Activated CD8-positive, alpha-beta memory T cell treated with anti-CD3 and anti-CD28 coated beads, Interleukin-2, amount 50 U/mL, for 1 hour (primary cell): Measurements from ENCODE around the gene HOXA9.

Experiments
- DNase-seq: peaks from one replicate; pipeline ENCODE4 v3.0.0-alpha.2; 2020; ENCODE audit errors: extremely low read depth

HOXA9 gene

GRCh38 chr7:27176962-27177794, 11.8 kb upstream of the HOXA9 start:
- DNase-seq = no peak

DNA sequence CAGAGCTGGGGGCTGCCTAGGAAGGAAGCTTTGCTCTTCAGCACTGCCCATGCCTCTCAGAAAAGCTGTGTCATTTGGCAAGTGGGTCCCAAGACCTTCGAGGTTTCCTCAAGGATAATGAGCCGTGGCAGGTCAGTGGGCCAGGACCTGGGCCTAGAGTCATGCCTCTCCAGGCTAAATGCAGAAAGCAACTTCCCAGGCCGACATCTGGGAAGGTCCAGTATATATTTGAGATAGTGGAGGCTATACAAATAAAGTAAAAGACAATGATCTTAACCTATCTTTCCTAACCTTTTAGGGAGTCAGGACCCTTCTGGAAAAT, 11.1 kb upstream of the HOXA9 start:
- DNase-seq = no peak

- DNase-seq = no peak
Measured at GRCh38 chr7:27175626-27176523, 10.5 kb upstream of the HOXA9 start.

DNA sequence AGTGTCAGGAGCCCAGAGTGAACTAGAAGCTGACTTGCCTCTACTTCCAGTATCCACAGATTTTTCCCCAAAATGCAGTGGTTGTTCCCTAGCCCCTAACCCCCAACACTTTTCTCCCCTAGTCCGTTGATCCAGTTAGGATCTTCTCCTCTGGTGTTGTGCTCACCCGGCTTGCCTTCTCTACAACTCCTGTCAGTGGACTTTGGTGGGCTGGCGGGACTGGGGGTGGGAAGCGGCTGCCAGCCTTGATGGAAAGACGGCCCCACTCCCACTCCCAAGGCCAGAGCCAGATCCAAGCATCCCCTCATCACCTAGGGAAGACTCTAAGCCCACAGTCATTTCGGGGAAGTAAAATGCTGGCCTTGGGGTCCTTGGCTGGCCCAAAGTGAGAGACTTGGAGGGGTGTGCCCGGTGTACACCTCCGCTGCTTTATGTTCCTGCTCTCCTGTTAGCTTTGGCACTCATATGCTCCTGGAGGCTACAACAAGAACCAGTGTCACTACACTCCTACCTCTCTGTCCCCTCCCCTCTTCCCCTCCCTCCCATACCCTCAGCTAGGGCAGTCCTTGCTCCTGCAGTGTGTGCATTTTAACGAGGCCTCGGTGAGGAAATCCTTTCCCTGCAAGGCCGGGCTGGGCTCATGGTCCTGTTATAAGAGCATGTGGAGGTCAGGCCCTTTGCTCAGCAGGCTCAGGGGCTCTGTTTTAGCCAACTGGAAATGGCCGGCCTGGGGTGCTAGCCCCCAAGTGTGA, 9.7 kb upstream of the HOXA9 start:
- no peak for DNase-seq

GRCh38 chr7:27173956-27174873, 8.9 kb upstream of the HOXA9 start, which contains the start of gene HOXA10:
Gene HOXA10 (minus strand): TSS chr7:27174320. CDS start chr7:27174306, 14 bp downstream.
- no peak for DNase-seq

DNA sequence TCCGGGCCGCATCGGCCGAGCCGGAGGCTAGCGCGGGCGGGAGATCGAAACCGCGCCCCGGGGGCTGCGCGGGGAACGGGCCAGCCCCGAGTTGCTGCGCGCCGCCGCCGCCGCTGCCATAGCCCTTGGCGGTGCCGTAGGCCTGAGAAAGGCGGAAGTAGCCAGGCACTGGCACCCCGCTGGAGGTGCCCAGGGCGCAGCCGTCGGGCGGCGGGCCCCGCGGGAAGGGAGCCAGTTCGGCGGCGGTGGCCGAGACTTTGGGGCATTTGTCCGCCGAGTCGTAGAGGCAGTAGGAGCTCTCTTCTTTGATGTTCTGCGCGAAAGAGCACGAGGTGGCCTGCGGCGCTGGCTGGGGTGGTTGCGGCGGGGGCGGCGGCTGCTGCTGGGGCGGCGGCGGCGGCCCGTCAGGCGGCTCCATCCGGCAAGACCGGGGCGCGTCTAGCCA, 8.2 kb upstream of the HOXA9 start:
- no peak for DNase-seq

GRCh38 chr7:27172823-27173510, 7.6 kb upstream of the HOXA9 start:
- no peak for DNase-seq

DNA sequence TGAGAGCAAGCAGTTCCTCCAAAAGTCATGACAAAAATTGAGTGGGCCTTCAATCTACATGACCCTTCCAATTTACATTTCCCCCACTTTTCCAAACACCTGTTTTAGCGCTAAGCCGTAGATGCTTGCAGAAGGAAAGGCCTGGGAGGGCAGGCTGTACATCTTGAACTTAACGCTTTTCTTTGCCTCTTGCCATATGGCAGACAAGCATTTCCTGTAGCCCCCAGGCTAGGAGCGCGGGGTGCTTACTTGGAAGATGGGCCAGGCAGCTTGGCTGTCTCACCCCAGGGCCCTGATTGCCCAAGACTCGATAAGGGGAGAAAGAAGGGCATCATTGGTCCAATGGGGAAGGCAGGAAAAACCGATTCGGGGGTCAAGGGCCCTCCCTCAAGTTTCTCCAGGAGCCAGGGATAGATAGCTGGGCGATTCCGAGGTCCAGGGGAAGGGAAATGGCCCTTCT, 7.0 kb upstream of the HOXA9 start:
- DNase-seq = no peak

- DNase-seq = no peak
Measured at GRCh38 chr7:27171637-27172314, 6.4 kb upstream of the HOXA9 start.

- no peak for DNase-seq
Measured at GRCh38 chr7:27171325-27171636, 5.9 kb upstream of the HOXA9 start.

DNA sequence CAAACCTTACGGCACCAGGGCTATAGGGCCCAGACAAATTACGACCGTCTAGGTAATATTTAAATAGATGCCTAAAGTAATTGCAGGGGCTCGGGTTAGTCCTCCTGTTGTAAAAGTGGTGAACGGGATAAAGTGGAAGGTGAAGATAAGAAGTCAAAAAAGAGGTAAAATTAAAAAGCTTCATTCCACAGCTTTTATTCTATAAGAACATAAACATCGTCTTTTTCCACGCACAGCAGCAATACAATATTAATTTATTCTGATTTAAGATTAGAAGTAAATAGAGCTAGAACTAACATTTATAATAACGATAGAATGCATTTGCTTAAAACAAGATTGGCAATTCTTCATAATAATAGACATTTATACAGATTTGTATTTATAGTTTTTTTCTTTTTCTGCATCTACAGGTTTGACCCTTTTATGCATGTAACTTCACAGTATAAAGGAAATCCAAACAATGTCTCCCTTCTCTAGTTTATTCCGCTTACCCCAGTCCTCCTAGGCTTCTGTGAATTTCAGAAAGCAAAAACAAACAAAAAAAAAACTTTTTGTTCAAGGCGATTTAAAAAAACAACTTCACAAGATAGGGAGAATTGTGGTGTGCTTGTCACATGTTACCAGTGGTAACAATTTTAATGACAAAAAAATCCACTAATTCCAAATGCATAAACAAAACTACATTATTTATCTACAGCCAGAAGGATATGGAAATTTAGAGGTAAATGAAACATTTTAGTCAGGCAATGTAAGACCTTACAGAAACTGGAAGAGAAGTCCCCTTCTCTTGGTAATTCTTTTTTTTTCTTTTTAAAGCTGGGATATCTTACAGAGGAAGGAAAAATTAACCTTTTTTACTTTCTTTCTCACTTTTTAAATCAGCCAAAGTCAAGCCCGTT, 5.3 kb upstream of the HOXA9 start:
- no peak for DNase-seq

GRCh38 chr7:27169658-27170425, 4.5 kb upstream of the HOXA9 start:
- DNase-seq = no peak

GRCh38 chr7:27168265-27168947, 3.1 kb upstream of the HOXA9 start:
- no peak for DNase-seq

DNA sequence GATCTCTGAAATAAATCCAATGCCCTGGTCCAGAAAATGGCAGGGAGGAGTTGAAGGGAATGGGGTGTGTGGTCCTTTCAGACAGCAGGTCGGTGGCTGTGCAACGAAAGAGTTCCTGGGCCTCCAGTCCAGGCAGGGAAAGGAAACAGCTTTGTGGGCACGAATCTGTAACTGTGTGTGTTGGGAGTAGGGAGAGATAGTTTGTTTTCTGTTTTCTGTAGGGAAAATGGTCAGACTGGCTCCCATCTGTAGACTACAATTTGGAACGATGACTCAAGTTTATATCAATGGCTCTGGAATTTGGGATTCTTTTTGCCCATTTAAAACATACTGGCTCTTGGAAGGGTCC, 2.6 kb upstream of the HOXA9 start:
- no peak for DNase-seq

DNA sequence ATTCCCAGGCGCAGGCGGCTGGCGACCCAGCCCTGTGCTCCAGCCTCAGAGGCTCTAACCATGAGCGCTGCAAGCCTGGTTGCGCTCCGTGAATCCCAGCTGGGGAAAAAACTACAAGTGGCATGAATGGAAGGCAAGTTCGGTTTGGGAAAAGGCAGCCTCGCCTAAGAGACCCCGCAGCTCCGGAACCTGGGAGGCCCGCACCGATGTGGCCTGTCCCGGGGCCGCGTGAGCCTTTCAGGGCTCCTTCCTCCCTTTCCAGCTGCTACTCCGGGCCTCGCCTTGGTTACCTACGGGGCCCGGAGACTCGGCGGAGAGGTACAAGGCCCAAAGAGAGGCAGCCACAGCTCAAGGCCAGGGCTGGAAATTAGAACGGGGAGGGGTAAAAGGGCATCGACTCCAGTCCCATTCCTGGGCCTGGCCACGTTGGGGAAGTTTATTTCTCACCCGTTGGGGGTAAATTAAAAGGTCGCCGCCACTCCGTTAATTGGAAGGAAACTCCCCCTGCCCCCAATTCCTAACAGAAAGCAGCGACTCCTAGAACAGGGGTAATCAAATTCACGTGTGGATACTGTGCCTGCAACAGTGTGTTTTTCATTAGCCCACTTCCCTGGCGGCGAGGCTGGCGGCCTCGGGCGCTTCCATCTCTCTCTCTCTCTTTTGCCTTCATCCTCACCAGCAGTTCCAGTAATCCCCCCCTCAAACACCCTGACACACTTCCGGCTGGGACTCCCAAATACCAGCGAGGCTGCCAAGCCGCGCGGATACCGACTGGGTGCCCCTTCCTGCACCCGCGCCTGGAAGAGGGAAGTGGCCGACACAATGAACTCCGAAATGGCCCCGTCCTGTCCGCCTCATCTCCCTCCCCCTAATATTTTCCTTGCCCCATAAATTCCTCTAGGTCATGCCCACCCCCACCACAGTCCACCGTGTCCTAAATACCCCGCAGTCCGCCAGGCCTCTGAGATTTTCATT, 1.5 kb upstream of the HOXA9 start:
- no peak for DNase-seq

GRCh38 chr7:27165996-27166530, 726 bp upstream of the HOXA9 start:
- no peak for DNase-seq
